HepG2 (cell line): ENCODE data around the gene NES. TPM values are rescaled to one million over a fixed set of nuclear protein-coding genes. Genes with fewer than 3 reads are reported as not detected.

Experiments used
- BCL6 ChIP-seq: IDR thresholded peaks from 2 replicates; pipeline ENCODE4 v1.6.1; 2016; ENCODE audit warnings: missing genetic modification reagents, missing compliant biosample characterization
- BRD4 ChIP-seq: sonication (generic); formaldehyde crosslinking; IDR thresholded peaks from 2 replicates; pipeline ENCODE4 v1.4.0; 2020; ENCODE audit warnings: missing genetic modification reagents
- CSRNP1 ChIP-seq: sonication (generic); formaldehyde crosslinking; IDR thresholded peaks from 2 replicates; pipeline ENCODE4 v1.8.1; 2023; ENCODE audit warnings: mild to moderate bottlenecking, missing genetic modification reagents
- FOXM1 ChIP-seq: sonication (generic); formaldehyde crosslinking; IDR thresholded peaks from 2 replicates; pipeline ENCODE4 v1.5.0; 2020; ENCODE audit warnings: missing genetic modification reagents
- GABPB1 ChIP-seq: IDR thresholded peaks from 2 replicates; pipeline ENCODE4 v1.6.1; 2016; ENCODE audit warnings: mild to moderate bottlenecking, missing genetic modification reagents, moderate library complexity, missing compliant biosample characterization
- HOXA5 ChIP-seq: sonication (generic); formaldehyde crosslinking; IDR thresholded peaks from 2 replicates; pipeline ENCODE4 v1.4.0; 2020; ENCODE audit warnings: missing genetic modification reagents
- KLF13 ChIP-seq: sonication (generic); formaldehyde crosslinking; IDR thresholded peaks from 2 replicates; pipeline ENCODE4 v1.4.0; 2020; ENCODE audit warnings: mild to moderate bottlenecking, missing genetic modification reagents
- RARA ChIP-seq: IDR thresholded peaks from 2 replicates; pipeline ENCODE4 v1.6.1; 2016; ENCODE audit warnings: missing genetic modification reagents, missing compliant biosample characterization
- SALL1 ChIP-seq: sonication (generic); formaldehyde crosslinking; IDR thresholded peaks from 2 replicates; pipeline ENCODE4 v1.8.0; 2022; ENCODE audit warnings: mild to moderate bottlenecking, missing genetic modification reagents
- STAG1 ChIP-seq: sonication (generic); formaldehyde crosslinking; IDR thresholded peaks from 2 replicates; pipeline ENCODE4 v1.4.0; 2020; ENCODE audit warnings: missing genetic modification reagents
- TCF7L2 ChIP-seq: IDR thresholded peaks from 2 replicates; pipeline ENCODE4 v1.6.1; 2011; ENCODE audit warnings: mild to moderate bottlenecking, low read depth, low read length, moderate library complexity
- TFDP1 ChIP-seq: IDR thresholded peaks from 2 replicates; pipeline ENCODE4 v1.6.1; 2016; ENCODE audit warnings: missing compliant biosample characterization, missing genetic modification reagents, borderline replicate concordance
- THAP11 ChIP-seq: IDR thresholded peaks from 2 replicates; pipeline ENCODE4 v1.6.1; 2016; ENCODE audit warnings: missing biosample characterization, missing genetic modification reagents
- ZIK1 ChIP-seq: sonication (generic); formaldehyde crosslinking; IDR thresholded peaks from 2 replicates; pipeline ENCODE4 v1.5.0; 2020; ENCODE audit warnings: mild to moderate bottlenecking, low read depth, missing genetic modification reagents, borderline replicate concordance
- ZNF451 ChIP-seq: sonication (generic); formaldehyde crosslinking; IDR thresholded peaks from 2 replicates; pipeline ENCODE4 v1.5.0; 2020; ENCODE audit warnings: mild to moderate bottlenecking, missing genetic modification reagents
- ZNF547 ChIP-seq: sonication (generic); formaldehyde crosslinking; IDR thresholded peaks from 2 replicates; pipeline ENCODE4 v1.5.1; 2020; ENCODE audit warnings: mild to moderate bottlenecking, missing genetic modification reagents
- ZNF687 ChIP-seq: sonication (generic); formaldehyde crosslinking; IDR thresholded peaks from 2 replicates; pipeline ENCODE4 v1.5.1; 2020; ENCODE audit warnings: mild to moderate bottlenecking, missing genetic modification reagents, moderate library complexity
- ZSCAN21 ChIP-seq: sonication (generic); formaldehyde crosslinking; IDR thresholded peaks from 2 replicates; pipeline ENCODE4 v1.8.0; 2022; ENCODE audit warnings: mild to moderate bottlenecking, missing genetic modification reagents, moderate library complexity, borderline replicate concordance
- polyA plus RNA-seq, 8 experiments: library from polyadenylated mRNA; depleted of rRNA in 3 of 8; stranded (reverse) in 7 of 8; unstranded in 1 of 8; fragments of >200 nt; fragmentation: Illumina TruSeq in 4 of 8; extraction: Trizol in 4 of 8; gene quantifications; 2 replicates each; pipeline versions ENCODE4 v1.2.1 to v1.2.3, GENCODE V29; 2011 to 2016; ENCODE audit warnings: low read depth in 4 of 8, missing spikeins in 1 of 8, mixed read lengths in 1 of 8; ENCODE audit not compliant: insufficient read depth in 1 of 8
- total RNA-seq, 5 experiments: library from RNA; depleted of rRNA; stranded (reverse); fragments of >200 nt; fragmentation: Illumina TruSeq; extraction: Trizol; gene quantifications; 2 replicates each; pipeline ENCODE4 v1.2.3, GENCODE V29; 2016; ENCODE audit warnings: low read depth in 1 of 5
- TF ChIP-seq, protein P1 (sequence below): sonication (generic); formaldehyde crosslinking; IDR thresholded peaks from 2 replicates; pipeline ENCODE4 v1.8.0; 2022; ENCODE audit warnings: missing genetic modification reagents, mild to moderate bottlenecking, moderate library complexity, borderline replicate concordance

Gene NES
- total and polyA plus RNA-seq, 2 of the 13 experiments (the other 11 are each of a cell fraction or from before 2014, with no cell fraction given), result 1.7 to 16.6 TPM

GRCh38 chr1:156623946-156624813, 53.0 kb downstream of the NES start (continued):
- no peak for TF ChIP-seq FOXM1 (CRISPR knock-in tag)
- TF ChIP-seq RARA, result 0 out of 2 replicates have a peak, but pooled peaks have one; percentile 19
- TF ChIP-seq TCF7L2, result no peak
- TF ChIP-seq SALL1 (CRISPR knock-in tag), result 0 out of 2 replicates have a peak, but pooled peaks have one; percentile 3
- TF ChIP-seq KLF13 (CRISPR knock-in tag), result 0 out of 2 replicates have a peak, but pooled peaks have one; percentile 29
- TF ChIP-seq CSRNP1, result 0 out of 2 replicates have a peak, but pooled peaks have one; percentile 45
- TF ChIP-seq, protein P1, sequence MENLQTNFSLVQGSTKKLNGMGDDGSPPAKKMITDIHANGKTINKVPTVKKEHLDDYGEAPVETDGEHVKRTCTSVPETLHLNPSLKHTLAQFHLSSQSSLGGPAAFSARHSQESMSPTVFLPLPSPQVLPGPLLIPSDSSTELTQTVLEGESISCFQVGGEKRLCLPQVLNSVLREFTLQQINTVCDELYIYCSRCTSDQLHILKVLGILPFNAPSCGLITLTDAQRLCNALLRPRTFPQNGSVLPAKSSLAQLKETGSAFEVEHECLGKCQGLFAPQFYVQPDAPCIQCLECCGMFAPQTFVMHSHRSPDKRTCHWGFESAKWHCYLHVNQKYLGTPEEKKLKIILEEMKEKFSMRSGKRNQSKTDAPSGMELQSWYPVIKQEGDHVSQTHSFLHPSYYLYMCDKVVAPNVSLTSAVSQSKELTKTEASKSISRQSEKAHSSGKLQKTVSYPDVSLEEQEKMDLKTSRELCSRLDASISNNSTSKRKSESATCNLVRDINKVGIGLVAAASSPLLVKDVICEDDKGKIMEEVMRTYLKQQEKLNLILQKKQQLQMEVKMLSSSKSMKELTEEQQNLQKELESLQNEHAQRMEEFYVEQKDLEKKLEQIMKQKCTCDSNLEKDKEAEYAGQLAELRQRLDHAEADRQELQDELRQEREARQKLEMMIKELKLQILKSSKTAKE, result 0 out of 2 replicates have a peak, but pooled peaks have one; percentile 15
- peak; percentile 74 for TF ChIP-seq ZNF687 (CRISPR knock-in tag)
- peak; percentile 56; the same call in 1 of the 2 replicates for TF ChIP-seq ZNF547
- TF ChIP-seq HOXA5 (CRISPR knock-in tag), result 0 out of 2 replicates have a peak, but pooled peaks have one; percentile 29
- TF ChIP-seq ZSCAN21 (CRISPR knock-in tag), result peak; percentile 29; the same call in 1 of the 2 replicates
- TF ChIP-seq ZNF451 (CRISPR knock-in tag), result peak; percentile 18; the same call in 1 of the 2 replicates
- 0 out of 2 replicates have a peak, but pooled peaks have one; percentile 8 for TF ChIP-seq BRD4 (CRISPR knock-in tag)
- 0 out of 2 replicates have a peak, but pooled peaks have one; percentile 2 for TF ChIP-seq STAG1 (CRISPR knock-in tag)
- TF ChIP-seq BCL6 (CRISPR knock-in tag), result peak; percentile 96
- TF ChIP-seq ZIK1 (CRISPR knock-in tag), result 0 out of 2 replicates have a peak, but pooled peaks have one; percentile 34
- peak; percentile 49; the same call in 1 of the 2 replicates for TF ChIP-seq TFDP1 (CRISPR knock-in tag)
- TF ChIP-seq THAP11 (CRISPR knock-in tag), result no peak
- TF ChIP-seq GABPB1 (CRISPR knock-in tag), result peak; percentile 53; the same call in 1 of the 2 replicates
